HG02798 (cell line): ENCODE measurements around the gene NTN5.
"Not testable (repeated sequence)": the region's sequence is repeated elsewhere in the genome, so short reads cannot be mapped to it uniquely, and the experiment has no call there.

Experiments used
- ATAC-seq: cut with Tn5 transposase; IDR thresholded peaks from one replicate; pipeline ENCODE4 v1.9.1; 2021; ENCODE audit warnings: mild to moderate bottlenecking; ENCODE audit not compliant: unreplicated experiment, poor library complexity

Gene NTN5

DNA sequence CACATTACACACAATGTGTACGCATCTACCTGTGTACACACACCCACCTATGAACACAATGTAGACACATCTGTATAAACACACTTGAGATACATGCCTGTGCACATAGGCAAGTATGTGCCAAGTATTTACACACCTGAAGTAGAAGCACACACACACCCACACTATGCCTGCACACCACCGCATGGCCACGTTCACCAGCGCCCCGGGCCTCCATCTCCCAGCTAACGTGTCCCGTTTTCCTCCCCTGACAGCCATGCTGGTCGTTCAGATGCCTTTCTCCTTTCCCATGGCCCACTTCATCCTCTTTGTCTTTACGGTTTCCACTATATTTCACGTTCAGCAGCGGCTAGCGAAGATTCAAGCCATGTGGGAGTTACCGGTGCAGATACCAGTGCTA is 29.9 kb upstream of the NTN5 start:
- ATAC-seq: no peak

DNA sequence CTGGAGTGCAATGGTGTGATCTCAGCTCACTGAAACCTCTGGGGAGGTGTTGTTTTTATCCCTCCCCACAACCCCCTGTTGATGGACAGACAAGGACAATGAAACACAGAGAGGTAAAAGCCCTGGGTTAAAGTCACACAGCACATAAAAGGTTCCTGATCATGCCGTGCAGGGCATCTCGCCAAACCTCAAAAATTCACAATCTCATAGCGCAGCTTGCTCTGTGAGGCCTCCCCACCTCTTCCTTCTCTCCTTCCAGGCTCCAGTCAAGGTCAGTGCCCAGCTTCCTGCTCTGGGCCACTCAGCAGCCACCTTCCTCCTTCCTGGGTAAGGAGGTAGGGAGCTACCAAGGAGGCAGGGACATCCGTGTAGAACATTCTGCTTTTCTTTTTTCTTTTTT is 25.2 kb upstream of the NTN5 start:
- ATAC-seq: no peak

DNA sequence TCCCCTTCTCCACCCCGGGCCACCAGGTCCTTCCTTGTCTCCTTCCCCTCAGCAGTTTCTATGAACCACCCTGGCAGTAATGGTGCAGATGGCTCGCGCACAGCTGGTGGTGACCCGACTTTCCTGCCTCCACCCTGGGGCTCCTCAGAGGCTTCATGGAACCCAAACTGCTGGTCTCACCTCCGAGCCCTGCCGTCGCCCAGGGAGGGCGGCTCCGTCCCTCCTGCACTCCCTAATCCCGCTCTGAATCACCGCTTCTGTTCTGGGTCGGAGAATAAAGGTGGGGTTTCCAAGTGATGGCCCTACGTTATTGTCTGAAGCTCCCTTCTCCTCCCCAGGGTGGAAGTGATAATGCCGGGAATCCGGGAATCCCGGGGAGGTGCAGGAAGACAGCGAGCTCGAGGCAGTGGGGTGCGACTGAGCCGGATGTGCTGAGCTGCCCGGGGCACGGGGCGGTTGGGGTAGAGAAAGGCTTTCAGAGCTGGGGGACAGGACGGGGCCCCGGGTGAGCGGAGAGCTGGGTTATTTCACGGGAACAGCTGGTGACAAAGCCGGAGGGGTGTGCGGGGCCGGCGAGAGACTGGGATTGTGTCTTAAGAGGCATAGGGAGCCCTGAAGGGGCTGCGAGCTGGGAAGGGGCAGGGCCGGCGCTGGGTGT is 23.7 kb upstream of the NTN5 start:
- ATAC-seq: no peak

DNA sequence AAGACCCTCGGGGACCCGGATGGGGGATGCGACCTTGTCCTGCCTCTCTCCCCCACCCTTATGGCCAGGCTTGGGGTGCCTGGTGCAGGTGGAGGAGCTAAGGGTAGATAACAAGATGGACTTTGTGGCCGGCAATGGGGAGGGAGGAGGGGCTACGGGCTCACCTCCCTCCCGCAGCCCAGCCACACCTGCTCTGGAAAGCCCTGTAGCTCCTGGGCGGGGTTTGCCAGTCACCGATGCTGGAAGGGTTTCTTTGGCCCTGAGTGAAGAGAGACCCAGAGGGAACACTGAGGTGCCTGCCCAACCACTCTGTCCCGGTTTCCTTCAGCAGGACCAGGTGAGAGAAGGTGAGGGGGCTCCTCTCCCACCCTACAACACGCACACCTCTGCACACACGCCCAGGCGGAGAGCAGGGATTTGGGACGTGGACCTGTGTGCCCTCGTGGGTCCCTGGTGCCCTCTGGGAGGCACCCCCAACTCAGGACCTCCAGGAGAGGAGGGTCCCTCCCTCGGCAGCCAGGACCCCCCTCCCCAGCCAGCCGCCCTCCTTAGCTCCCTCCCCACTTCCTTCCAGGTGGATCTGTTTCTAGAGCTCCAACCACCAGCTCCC is 23.0 kb upstream of the NTN5 start, which contains the start of gene FUT2:
FUT2 (plus strand) TSS at position 229 of the 610 bp plus-strand sequence. CDS start 6,986 bp downstream, outside the sequence.
- ATAC-seq: no peak

DNA sequence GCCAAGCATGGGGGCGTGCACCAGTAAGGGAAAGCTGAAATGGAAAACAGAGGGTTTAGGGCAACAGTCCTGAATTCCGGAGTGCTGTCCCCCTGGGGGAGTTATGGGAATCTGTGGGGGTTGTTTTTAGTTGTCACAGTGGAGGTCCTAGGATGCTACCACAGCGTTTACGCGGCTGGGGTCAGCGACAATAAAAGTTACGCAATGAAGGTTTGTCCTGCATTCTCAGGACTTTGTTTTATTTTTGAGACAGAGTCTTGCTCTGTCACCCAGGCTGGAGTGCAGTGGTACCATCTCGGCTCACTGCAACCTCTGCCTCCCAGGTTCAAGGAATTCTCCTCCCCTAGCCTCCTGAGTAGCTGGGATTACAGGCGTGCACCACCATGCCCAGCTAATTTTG is 20.8 kb upstream of the NTN5 start:
- not testable (repeated sequence) for ATAC-seq

DNA sequence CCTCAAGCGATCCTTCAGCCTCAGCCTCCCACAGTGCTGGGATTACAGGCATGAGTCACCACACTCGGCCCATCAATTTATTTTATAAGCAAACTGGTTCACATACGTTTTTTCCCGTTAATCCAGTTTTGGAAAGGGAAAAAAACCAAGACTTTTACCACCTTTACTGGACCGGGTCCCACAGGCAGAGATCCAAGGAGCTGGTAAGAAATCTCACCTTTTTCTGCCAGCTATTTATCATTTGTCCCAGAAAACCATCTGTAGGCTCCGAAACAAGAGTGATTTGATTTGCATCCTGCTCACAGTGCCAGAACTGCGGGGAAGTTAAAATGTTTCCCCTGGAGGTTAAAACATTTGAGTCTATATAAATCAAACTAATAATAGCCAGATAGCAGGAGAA is 16.6 kb upstream of the NTN5 start:
- no peak for ATAC-seq

DNA sequence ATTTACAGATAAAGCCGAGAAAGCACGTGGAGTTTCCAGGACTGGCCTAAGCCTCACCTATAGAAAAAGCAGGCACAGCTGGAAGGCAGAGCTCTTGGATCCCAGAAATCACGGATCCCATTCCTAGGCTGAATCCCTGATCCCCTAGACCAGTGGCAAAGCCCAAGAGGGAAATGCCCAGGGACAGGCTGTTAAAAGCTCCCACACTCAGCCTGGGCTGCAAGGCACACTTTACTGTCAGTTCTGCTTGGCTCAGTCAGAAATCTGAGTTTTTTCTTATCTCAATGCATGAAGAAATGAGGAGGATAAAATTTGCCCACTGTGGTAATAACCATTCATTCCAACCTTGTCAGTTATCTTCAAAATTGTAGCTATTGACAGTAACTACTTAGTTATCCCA is 15.0 kb upstream of the NTN5 start:
- ATAC-seq: no peak

DNA sequence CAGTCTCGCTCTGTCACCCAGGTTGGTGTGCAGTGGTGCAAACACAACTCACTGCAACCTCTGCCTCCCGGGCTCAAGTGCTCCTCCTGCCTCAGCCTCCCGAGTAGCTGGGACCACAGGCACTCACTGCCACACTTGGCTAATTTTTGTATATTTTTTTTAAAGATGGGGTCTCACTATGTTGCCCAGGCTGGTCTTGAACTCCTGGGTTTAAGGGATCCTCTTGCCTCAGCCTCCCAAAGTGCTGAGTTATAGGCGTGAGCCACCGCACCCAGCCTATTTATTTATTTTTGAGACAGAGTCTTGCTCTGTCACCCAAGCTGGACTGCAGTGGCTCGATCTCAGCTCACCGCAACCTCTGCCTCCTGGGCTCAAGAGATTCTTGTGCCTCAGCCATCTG is 13.8 kb upstream of the NTN5 start:
- ATAC-seq: not testable (repeated sequence)

DNA sequence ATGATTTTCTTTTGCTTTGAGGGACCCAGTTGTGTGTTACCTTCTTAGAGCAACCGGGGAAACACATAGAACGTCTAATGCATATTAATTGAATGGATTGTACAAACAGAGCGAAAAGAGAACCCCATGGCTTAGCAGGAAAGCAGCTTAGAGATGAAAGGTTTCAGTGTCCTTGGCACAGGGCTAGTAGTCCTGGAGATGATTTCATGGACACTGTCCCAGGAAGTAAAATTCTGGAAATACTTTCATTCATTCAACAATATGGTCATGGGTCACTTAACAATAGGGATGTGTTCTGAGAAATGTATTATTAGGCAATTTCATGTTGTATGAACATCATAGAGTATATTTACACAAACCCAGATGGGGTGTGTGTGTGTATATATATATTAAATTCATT is 13.3 kb upstream of the NTN5 start:
- no peak for ATAC-seq

DNA sequence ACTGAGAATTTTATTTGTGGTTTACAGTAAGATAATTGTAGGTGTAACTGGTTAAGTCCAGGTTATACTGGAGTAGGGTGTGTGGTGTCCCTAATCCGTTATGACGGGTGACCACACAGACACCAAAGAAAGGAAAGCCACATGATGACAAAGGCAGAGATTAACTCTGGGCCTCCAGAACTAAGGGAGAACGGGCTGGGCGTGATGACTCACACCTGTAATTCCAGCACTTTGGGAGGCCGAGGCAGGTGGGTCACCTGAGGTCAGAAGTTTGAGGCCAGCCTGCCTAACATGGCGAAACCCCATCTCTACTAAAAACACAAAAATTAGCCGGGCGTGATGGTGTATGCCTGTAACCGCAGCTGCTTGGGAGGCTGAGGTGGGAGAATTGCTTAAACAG is 12.8 kb upstream of the NTN5 start:
- ATAC-seq: no peak

DNA sequence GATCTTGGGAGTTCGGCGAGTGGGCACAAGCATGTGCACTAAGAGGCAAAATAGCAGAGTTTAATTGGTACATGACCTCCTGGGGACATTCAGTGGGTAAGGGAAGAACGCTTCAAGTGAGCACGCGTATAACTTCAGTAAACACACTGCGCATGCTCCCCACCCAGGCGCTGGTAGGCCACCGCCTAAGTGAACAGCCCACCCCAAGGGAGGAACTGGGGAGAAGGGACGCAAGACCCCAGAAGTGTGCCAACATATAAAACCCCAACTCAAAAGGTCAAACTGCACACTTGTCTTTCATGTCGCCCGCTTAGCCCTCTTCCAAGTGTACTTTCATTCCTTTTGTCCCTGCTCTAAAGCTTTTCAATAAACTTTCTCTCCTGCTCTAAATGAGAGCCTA is 10.5 kb upstream of the NTN5 start:
- no peak for ATAC-seq

DNA sequence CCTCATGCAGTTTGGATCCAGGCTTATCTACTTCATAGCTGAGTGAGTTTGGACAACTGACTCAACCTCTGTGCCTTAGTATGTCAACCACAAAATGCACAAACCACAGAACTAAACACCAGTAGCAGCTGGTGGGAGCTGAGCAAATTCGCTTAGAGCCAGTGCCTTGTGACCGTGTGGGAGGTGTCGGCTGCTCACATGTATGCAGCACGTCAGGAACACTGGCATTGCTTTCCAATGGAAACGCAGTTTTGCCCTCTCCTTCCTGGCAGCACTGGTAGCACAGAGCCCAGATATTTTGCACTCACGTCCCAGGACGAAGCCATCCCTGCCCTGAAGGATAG is 8.3 kb upstream of the NTN5 start:
- no peak for ATAC-seq

DNA sequence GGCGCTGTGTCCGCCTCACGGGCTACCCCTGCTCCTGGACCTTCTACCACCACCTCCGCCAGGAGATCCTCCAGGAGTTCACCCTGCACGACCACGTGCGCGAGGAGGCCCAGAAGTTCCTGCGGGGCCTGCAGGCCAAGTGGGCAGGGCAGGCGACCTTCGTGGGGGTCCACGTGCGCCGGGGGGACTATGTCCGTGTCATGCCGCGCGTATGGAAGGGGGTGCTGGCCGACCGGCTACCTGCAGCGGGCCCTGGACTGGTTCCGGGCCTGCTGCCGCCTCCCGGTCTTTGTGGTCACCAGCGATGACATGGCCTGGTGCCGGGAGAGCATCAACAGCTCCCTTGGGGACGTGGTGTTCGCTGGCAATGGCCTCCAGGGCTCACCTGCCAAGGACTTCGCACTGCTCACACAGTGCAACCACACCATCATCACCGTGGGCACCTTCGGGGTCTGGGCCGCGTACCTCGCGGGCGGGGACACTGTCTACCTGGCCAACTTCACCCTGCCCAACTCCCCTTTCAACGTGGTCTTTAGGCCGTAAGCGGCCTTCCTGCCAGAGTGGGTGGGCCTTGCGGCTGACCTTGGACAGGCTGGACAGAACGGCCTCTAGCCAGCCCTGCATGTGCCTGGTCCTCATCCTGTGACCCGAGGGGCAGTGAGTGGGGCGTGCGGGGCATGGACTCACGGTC is 7.8 kb upstream of the NTN5 start:
- no peak for ATAC-seq

DNA sequence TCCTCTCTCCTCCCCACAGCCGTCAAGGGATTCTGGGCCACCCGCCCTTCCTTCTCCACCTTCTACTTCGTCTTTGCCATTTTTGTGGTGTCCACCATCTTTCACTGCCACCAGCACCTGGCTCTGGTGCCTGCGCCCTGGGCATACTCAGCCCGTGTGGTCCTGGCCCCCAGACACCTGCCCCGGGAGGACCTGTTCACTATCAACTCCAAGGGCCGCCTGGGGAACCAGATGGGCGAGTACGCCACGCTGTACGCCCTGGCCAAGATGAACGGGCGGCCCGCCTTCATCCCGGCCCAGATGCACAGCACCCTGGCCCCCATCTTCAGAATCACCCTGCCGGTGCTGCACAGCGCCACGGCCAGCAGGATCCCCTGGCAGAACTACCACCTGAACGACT is 7.2 kb upstream of the NTN5 start:
- not testable (repeated sequence) for ATAC-seq

DNA sequence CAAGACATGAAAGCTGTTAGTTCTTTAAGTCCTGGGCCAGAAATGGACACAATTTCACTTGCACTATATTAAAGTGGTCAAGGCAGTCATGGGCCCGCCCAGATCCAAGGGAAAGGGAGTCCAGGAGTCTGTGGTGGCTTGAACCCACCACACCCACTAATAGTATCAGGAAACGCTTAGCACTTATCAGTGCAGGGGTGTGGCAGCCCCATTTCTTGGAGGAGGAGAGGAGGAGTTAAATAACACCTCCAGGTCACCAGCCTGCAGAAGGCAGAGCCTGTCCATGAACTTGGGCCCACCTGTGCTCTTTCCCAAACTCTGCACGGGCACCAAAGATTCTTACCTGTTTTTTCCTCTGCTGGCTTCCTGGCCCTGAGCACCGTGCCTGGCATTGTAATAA is 5.4 kb upstream of the NTN5 start:
- ATAC-seq: no peak

DNA sequence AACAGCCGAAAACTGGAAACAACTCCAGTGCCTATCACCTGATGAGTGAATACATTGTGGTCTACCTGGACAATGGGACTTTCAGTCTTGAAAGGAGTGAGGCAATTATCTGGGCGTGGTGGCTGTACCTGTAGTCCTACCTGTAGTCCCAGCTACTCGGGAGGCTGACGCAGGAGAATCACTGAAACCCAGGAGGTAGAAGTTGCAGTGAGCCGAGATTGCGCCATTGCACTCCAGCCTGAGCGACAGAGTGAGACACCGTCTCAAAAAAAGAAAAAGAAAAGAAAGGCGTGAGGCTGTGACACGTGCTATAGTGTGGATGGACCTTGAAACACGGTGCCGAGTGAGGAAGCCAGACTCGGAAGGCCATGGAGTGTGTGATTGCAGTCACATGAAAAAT is 4.1 kb upstream of the NTN5 start:
- ATAC-seq: no peak

DNA sequence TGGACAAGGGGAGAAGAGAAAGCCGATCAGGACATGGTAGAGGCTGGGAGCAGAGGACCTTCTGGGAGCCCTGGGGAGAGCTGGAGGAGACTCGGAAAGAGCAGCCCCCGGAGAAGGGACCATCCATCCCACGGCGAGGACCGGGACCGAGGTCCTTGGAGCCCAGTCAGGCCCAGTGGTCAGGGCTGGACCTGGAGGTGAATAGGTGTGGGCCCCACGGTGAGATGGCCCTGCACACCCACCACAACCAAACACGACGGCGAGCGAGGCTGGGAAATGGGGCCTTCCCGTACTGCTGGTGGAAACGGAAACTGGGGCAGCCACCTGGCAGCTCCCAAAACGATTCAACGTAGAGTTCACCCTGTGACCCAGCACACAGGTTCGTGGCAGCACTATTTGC is 3.7 kb upstream of the NTN5 start:
- no peak for ATAC-seq

DNA sequence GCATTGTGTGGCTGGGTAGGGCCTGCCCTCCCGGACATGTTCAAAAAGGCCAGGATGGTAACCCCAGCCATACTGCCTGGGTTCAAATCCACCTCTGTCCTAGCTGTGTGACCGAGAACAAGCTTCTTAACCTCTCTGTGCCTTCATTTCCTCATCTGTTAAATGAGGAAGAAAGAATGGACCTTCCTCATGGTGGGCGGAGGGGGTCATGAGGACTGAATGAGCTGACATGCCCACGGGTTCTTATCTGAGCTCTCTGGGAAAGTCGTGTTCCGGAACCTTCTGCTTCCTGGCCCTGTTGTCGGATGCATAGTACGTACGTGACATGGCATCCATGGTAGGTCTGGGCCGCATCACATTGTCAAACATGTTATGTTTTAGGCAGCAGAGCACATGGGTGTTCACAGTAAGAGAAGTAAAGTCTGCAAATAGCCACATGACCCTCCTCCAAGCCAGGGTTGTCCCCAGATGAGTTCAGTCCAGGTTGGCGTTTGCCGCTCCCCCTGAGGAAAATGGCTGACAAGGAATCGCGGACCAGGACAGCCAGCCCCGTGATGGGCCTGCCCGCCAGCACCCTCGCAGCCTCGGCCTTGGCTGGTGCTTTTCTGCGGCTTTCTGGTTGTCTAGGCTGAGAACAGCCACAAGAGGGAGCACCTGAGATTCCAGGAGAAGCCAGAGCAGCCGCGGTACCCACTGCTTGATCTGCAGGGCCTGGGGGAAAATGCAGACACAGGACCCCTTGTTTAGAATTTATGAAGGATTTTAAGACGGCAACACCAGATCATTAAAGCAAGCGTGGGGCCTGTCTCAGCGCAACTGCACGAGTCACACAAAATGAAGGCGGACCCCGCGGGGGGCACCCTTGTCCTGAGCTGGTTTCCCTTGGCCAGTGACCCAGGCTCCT is 2.4 kb upstream of the NTN5 start:
- no peak for ATAC-seq

DNA sequence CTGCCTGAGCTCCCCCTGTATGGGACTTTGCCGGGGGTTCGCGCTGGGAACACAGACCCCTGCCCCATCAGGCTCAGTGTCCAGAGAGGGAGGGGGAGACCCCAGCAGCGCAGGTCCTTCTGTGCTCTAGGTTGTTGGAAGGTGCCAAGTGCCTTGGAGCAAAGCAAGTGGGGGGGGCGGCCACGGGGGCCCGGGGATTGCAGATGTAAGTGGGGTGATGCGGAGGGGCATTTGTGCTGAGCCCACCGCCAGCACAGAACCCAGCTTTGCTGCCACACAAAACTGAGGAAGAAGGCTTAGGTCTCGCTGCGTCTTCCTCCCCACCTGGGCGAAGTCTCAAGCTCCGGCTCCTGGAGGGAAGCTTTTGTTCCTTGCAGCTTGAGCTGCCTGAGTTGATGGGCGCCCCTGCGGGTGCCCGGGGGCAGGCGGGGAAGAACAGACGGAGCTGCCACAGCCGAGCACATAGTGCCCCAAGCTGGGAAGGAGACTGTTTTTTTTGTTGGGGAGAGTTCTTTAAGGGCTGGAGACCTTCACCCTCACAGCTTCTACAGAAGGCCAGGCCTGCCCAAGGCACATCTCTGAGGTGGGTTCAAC is 1.5 kb upstream of the NTN5 start:
- no peak for ATAC-seq

DNA sequence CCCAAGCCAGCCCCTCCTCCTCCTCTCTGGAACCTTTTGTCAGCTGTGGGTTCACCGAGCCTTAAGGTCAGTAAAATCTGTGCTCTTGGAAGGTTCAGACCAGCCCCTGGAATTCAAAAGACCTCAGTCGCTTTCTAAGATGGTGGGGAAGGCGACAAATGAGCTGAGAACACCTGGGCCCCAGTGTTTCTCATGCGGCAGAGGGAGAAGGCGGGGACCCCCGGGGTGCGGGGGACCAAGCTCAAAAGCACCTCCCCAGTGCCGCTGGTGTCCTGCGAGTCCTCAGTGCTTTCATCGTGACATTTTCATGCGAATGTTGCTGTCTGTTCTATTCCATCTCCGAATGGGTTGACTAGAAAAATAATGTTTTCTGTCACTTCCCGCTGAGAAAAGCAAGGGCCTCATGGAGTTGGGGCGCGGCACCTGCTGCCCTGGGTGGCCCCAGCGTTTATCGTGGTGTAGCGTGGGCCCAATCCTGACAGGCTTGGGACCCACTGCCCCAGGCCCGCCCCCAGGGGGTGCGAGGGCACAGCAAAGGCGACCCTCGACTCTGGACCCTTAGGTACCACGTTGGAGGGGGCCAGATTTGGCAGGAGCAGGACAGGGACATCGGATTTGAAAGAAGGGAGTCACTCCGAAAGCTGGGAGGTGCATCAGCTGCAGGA is 751 bp upstream of the NTN5 start:
- ATAC-seq: no peak
